Upper lobe of left lung (tissue), 6 donors: Measurements from ENCODE around the gene BCL10. TPM values are rescaled to one million over a fixed set of nuclear protein-coding genes. Genes with fewer than 3 reads are reported as not detected.

Experiments used
- ATAC-seq, 2 donors: fragments of 200-7000 bp; cut with Tn5 transposase; one replicate each; pipeline ENCODE4 v1.9.1; 2022; ENCODE audit warnings: mild to moderate bottlenecking in 2 of 2, moderate library complexity in 2 of 2; ENCODE audit not compliant: low FRiP score in 2 of 2
- DNase-seq, 2 donors: peaks; one replicate each; pipeline ENCODE4 v3.0.0-alpha.2; 2019 to 2020
- H3K27ac ChIP-seq, 4 donors: fragments of 200-600 bp; sonication (generic); one replicate each; pipeline ENCODE4 v1.5.1; 2016 to 2019
- H3K27me3 ChIP-seq, 4 donors: fragments of 200-600 bp; sonication (generic); one replicate each; pipeline ENCODE4 v1.5.1; 2017 to 2019
- H3K36me3 ChIP-seq, 4 donors: fragments of 200-600 bp; sonication (generic); one replicate each; pipeline ENCODE4 v1.5.1; 2016 to 2019
- H3K4me1 ChIP-seq, 4 donors: fragments of 200-600 bp; sonication (generic); one replicate each; pipeline ENCODE4 v1.5.1; 2018 to 2019
- H3K4me3 ChIP-seq, 4 donors: fragments of 200-600 bp; sonication (generic); one replicate each; pipeline ENCODE4 v1.5.1; 2017 to 2019; ENCODE audit warnings: mild to moderate bottlenecking in 2 of 4, moderate library complexity in 1 of 4
- H3K9me3 ChIP-seq, 4 donors: fragments of 200-600 bp; sonication (generic); one replicate each; pipeline ENCODE4 v1.5.1; 2018 to 2019
- EP300 ChIP-seq, 4 donors: sonication (generic); formaldehyde crosslinking; IDR thresholded peaks; one replicate each; pipeline ENCODE4 v1.5.1; 2017; ENCODE audit warnings: antibody characterized with exemption in 4 of 4, control low read depth in 2 of 4
- POLR2A ChIP-seq, 4 donors: fragments of 450-650 bp; IDR thresholded peaks; one replicate each; pipeline ENCODE4 v1.5.1; 2016 to 2017; ENCODE audit warnings: antibody characterized with exemption in 4 of 4, mild to moderate bottlenecking in 2 of 4
- POLR2AphosphoS5 ChIP-seq, 2 donors: sonication (generic); formaldehyde crosslinking; IDR thresholded peaks; one replicate each; pipeline ENCODE4 v1.5.1; 2017; ENCODE audit warnings: antibody characterized with exemption in 2 of 2
- whole genome bisulfite sequencing, 2 donors: methylation state at CpG; one replicate each; pipeline ENCODE4 v1.1.5; 2017 to 2018; 5-methylcytosine and 5-hydroxymethylcytosine counted together
- total RNA-seq, 6 donors: library from RNA; depleted of rRNA in 4 of 6; stranded (reverse); fragments of >200 nt in 4 of 6; gene quantifications; one replicate each; pipeline versions ENCODE4 v1.1.0 to v1.2.1, GENCODE V29; 2016 to 2021
- TF ChIP-seq, protein P1 (sequence below), 6 experiments: fragments of 450-650 bp in 4 of 6; fragments of 200-600 bp in 2 of 6; sonication (generic) in 2 of 6; IDR thresholded peaks; one replicate each; pipeline ENCODE4 v1.5.1; 2016 to 2019; ENCODE audit warnings: antibody characterized with exemption in 6 of 6
- donor health status: DM: no; HTN: no; CAD: no; lungs with moderate emphysema.
- donor health status: DM: no; HTN: yes; CAD: no; lungs with severe emphysema.

The BCL10 gene
- total RNA-seq, 6 donors from 2014 or later: 14.5 to 31.0 (median 20.4) TPM

- H3K4me1 ChIP-seq: peaks cover 0 to 16% (median 3%) of the 10 kb centered on the region in 4 donors
- ATAC-seq (no peak), DNase-seq (no peak)
- no peaks in the 10 kb centered on the region for H3K9me3 ChIP-seq
- no peaks in the 10 kb centered on the region for H3K27me3 ChIP-seq
- no peak overlapping the region for H3K27ac ChIP-seq
- no peak overlapping the region for H3K4me3 ChIP-seq
- H3K36me3 ChIP-seq: no peaks in the 10 kb centered on the region
- TF ChIP-seq, protein P1, sequence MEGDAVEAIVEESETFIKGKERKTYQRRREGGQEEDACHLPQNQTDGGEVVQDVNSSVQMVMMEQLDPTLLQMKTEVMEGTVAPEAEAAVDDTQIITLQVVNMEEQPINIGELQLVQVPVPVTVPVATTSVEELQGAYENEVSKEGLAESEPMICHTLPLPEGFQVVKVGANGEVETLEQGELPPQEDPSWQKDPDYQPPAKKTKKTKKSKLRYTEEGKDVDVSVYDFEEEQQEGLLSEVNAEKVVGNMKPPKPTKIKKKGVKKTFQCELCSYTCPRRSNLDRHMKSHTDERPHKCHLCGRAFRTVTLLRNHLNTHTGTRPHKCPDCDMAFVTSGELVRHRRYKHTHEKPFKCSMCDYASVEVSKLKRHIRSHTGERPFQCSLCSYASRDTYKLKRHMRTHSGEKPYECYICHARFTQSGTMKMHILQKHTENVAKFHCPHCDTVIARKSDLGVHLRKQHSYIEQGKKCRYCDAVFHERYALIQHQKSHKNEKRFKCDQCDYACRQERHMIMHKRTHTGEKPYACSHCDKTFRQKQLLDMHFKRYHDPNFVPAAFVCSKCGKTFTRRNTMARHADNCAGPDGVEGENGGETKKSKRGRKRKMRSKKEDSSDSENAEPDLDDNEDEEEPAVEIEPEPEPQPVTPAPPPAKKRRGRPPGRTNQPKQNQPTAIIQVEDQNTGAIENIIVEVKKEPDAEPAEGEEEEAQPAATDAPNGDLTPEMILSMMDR (IDR thresholded peaks at IDR 0.05): no peak
- TF ChIP-seq EP300 (IDR thresholded peaks at IDR 0.05): no peak
- no peak for TF ChIP-seq POLR2A (IDR thresholded peaks at IDR 0.05)
- TF ChIP-seq POLR2AphosphoS5 (IDR thresholded peaks at IDR 0.05): no peak
- 88 to 90% methylated on average over 4 of the region's 4 CpGs for WGBS, 2 donors
Measured at GRCh38 chr1:85280636-85281035, 4.2 kb upstream of the BCL10 start.

- ATAC-seq (no peak), DNase-seq (no peak)
- Histone ChIP-seq H3K9me3 (no peaks in the 10 kb centered on the region), H3K27me3 (no peaks in the 10 kb centered on the region), H3K4me3 (no peak overlapping the region), H3K36me3 (no peaks in the 10 kb centered on the region), H3K27ac (peak overlapping the region; percentile 39 to 74 (median 67)), H3K4me1 (peaks cover 10 to 22% (median 14%) of the 10 kb centered on the region in 4 donors)
- TF ChIP-seq EP300 (IDR thresholded peaks at IDR 0.05): no peak
- TF ChIP-seq, protein P1 (IDR thresholded peaks at IDR 0.05): no peak
- TF ChIP-seq POLR2A (IDR thresholded peaks at IDR 0.05): no peak
- TF ChIP-seq POLR2AphosphoS5 (IDR thresholded peaks at IDR 0.05): no peak
- 69 to 75% methylated on average over 10 of the region's 10 CpGs for WGBS, 2 donors
Measured at GRCh38 chr1:85279458-85280080, 3.1 kb upstream of the BCL10 start.

DNA sequence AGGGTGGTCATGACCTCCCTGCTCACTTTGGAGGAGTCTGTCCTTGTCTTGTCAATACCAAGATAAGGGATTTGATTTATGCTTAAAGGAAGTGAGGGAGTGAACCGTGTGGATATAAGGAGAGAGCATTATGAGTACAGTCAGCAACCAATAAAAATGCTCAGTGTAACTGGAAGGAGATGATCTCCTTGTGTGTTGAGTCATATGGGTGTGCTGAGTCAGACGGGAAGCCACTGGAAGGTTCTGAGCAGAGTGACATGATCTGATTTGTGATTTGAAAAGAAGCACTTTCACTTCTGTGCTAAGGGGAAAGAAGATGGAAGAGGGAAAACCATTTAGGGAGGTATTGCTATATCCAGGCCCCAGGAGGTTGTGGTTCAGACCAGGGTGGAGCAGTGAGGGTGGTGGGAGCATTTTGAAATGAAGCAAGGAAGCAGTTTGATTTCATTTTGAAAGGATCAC, 2.5 kb upstream of the BCL10 start:
- Histone ChIP-seq H3K27me3 (no peaks in the 10 kb centered on the region), H3K36me3 (no peaks in the 10 kb centered on the region), H3K4me1 (peaks cover 17 to 28% (median 20%) of the 10 kb centered on the region in 4 donors), H3K27ac (peak overlapping the region; percentile 39 to 74 (median 67)), H3K4me3 (no peak overlapping the region), H3K9me3 (no peaks in the 10 kb centered on the region)
- DNase-seq (peak in 1 of 2 donors; percentile 64), ATAC-seq (peak in 1 of 2 donors; percentile 31)
- 14 to 20% methylated on average over 2 of the region's 2 CpGs for WGBS, 2 donors
- no peak for TF ChIP-seq POLR2A (IDR thresholded peaks at IDR 0.05)
- TF ChIP-seq POLR2AphosphoS5 (IDR thresholded peaks at IDR 0.05): peak; percentile 61 to 63
- TF ChIP-seq, protein P1 (IDR thresholded peaks at IDR 0.05): no peak
- TF ChIP-seq EP300 (IDR thresholded peaks at IDR 0.05): peak in 2 of 4 donors; percentile 24 to 48

DNA sequence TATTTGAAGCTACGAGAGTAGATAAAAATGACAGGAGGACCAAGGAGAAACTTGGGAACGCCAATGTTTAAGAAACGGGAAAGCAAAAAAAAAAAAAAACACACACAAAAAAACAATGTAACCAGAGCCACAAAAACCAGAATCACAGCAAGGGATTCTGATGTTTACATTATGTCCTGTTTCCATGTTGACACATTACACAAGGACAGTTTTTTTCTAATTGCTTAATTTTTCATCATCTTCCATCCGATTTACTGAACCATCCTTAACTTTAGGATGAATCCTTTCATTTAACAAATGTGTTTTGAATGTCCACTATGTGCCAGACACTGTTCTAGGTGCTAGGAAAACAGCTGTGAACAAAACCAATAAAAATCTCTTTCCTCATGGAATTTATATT, 1.4 kb upstream of the BCL10 start:
- ATAC-seq (no peak), DNase-seq (no peak)
- H3K36me3 ChIP-seq: no peaks in the 10 kb centered on the region
- H3K27me3 ChIP-seq: no peaks in the 10 kb centered on the region
- H3K27ac ChIP-seq: peak overlapping the region in 2 of 4 donors; percentile 74 to 97
- no peak for TF ChIP-seq POLR2A (IDR thresholded peaks at IDR 0.05)
- no peak for TF ChIP-seq EP300 (IDR thresholded peaks at IDR 0.05)
- TF ChIP-seq, protein P1 (IDR thresholded peaks at IDR 0.05): no peak
- no peak for TF ChIP-seq POLR2AphosphoS5 (IDR thresholded peaks at IDR 0.05)
- H3K4me1 ChIP-seq: peaks cover 23 to 39% (median 28%) of the 10 kb centered on the region in 4 donors
- 86 to 88% methylated on average over 4 of the region's 4 CpGs for WGBS, 2 donors
- no peaks in the 10 kb centered on the region for H3K9me3 ChIP-seq
- no peak overlapping the region for H3K4me3 ChIP-seq
